K562 (cell line): ENCODE measurements around the gene ZNF462.

Experiments used
- ATF1 ChIP-seq, 2 experiments: fragments of 450-650 bp in 1 of 2; IDR thresholded peaks; 2 replicates each; pipeline ENCODE4 v1.6.1; 2016; ENCODE audit warnings: missing compliant biosample characterization in 1 of 2, missing genetic modification characterization in 1 of 2
- CCAR2 ChIP-seq: fragments of 200-400 bp; formaldehyde crosslinking; IDR thresholded peaks from 2 replicates; pipeline ENCODE4 v1.6.1; 2017; ENCODE audit warnings: mild to moderate bottlenecking, low read depth, low read length
- FOXJ3 ChIP-seq: sonication (generic); formaldehyde crosslinking; IDR thresholded peaks from 2 replicates; pipeline ENCODE4 v1.4.0; 2020; ENCODE audit warnings: mild to moderate bottlenecking, missing genetic modification reagents
- MYC ChIP-seq, 2 experiments: fragments of 250-450 bp in 1 of 2; sonication (Bioruptor Pico) in 1 of 2; IDR thresholded peaks; 2 replicates each; pipeline versions ENCODE4 v1.5.1 to v1.6.1; 2012 to 2021; ENCODE audit warnings: low read depth in 2 of 2, borderline replicate concordance in 1 of 2, improper control_type of control experiment in 1 of 2, low read length in 1 of 2, mild to moderate bottlenecking in 1 of 2, moderate library complexity in 1 of 2
- NR2C1 ChIP-seq, 2 experiments: fragments of 450-650 bp; IDR thresholded peaks; 2 replicates each; pipeline ENCODE4 v1.6.1; 2017; ENCODE audit warnings: mild to moderate bottlenecking in 2 of 2, antibody characterized with exemption in 1 of 2, inconsistent platforms in 1 of 2, missing compliant biosample characterization in 1 of 2, missing genetic modification characterization in 1 of 2
- POLR2B ChIP-seq: fragments of 450-650 bp; IDR thresholded peaks from 2 replicates; pipeline ENCODE4 v1.6.1; 2018; ENCODE audit warnings: low read depth; ENCODE audit not compliant: partially characterized antibody
- RCOR1 ChIP-seq, 2 experiments: IDR thresholded peaks; 2 replicates each; pipeline ENCODE4 v1.6.1; 2012; ENCODE audit warnings: low read depth in 2 of 2, low read length in 2 of 2, borderline replicate concordance in 1 of 2, improper control_type of control experiment in 1 of 2
- SIX5 ChIP-seq, 2 experiments: IDR thresholded peaks; 2 replicates each; pipeline ENCODE4 v1.6.1; 2011; ENCODE audit warnings: low read length in 2 of 2, borderline replicate concordance in 1 of 2, low read depth in 1 of 2, mild to moderate bottlenecking in 1 of 2, moderate library complexity in 1 of 2; ENCODE audit not compliant: insufficient read depth in 1 of 2
- SREBF2 ChIP-seq: sonication (generic); formaldehyde crosslinking; IDR thresholded peaks from 2 replicates; pipeline ENCODE4 v1.4.0; 2020; ENCODE audit warnings: mild to moderate bottlenecking, missing genetic modification reagents
- TAF1 ChIP-seq: IDR thresholded peaks from 2 replicates; pipeline ENCODE4 v1.6.1; 2011; ENCODE audit warnings: mild to moderate bottlenecking, low read length, moderate library complexity; ENCODE audit not compliant: insufficient read depth, control insufficient read depth, severe bottlenecking; ENCODE audit errors: extremely low read depth
- TBL1XR1 ChIP-seq, 2 experiments: IDR thresholded peaks; 2 replicates each; pipeline ENCODE4 v1.6.1; 2012; ENCODE audit warnings: improper control_type of control experiment in 2 of 2, low read length in 2 of 2, mild to moderate bottlenecking in 1 of 2
- TEAD4 ChIP-seq, 2 experiments: sonication (generic) in 1 of 2; formaldehyde crosslinking in 1 of 2; IDR thresholded peaks; 2 replicates each; pipeline versions ENCODE4 v1.6.1 to v1.8.0; 2012 to 2022; ENCODE audit warnings: borderline replicate concordance in 1 of 2, inconsistent platforms in 1 of 2, low read length in 1 of 2, mild to moderate bottlenecking in 1 of 2, missing genetic modification reagents in 1 of 2
- TF ChIP-seq, protein P1 (sequence below), 3 experiments: IDR thresholded peaks in 2 of 3; conservative IDR thresholded peaks in 1 of 3; 2 replicates each; pipeline ENCODE4 v1.5.1; 2011 to 2012; ENCODE audit warnings: low read length in 3 of 3, mild to moderate bottlenecking in 3 of 3, control low read depth in 2 of 3, improper control_type of control experiment in 1 of 3, inconsistent platforms in 1 of 3, low read depth in 1 of 3, mixed read lengths in 1 of 3, moderate library complexity in 1 of 3; ENCODE audit not compliant: insufficient read depth in 2 of 3
- TF ChIP-seq, protein P2 (sequence below), 2 experiments: IDR thresholded peaks; 2 replicates each; pipeline ENCODE4 v1.6.1; 2012; ENCODE audit warnings: improper control_type of control experiment in 2 of 2, low read depth in 2 of 2, low read length in 2 of 2, borderline replicate concordance in 1 of 2

DNA sequence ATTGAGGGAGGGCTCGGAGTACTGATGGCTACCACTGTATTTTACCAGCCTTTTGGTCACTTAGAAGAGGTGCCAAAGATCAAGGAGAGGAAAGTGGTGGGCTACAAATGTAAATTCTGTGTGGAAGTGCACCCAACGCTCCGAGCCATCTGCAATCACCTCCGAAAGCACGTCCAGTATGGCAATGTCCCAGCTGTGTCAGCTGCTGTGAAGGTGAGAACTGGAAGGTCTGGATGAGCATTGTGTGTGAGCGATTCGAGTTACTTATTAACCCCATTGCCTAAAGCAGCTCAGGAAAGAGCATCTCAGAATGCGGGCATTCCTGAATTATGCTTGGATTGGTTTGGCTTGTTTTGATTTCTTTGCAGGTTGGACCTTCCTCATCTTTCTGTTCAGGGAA lies 67.5 kb downstream of the ZNF462 start:
- TF ChIP-seq SREBF2 (CRISPR knock-in tag) (no peak), POLR2B (no peak), TEAD4 (IDR thresholded peaks at IDR 0.05; ENCODE audit: low read length) (no peak), TEAD4 (CRISPR knock-in tag; IDR thresholded peaks at IDR 0.05; ENCODE audit: borderline replicate concordance) (no peak), CCAR2 (no peak), MYC (IDR thresholded peaks at IDR 0.05; ENCODE audit: low read depth, low read length) (no peak), MYC (CRISPR knock-in tag; IDR thresholded peaks at IDR 0.05; ENCODE audit: borderline replicate concordance, low read depth) (no peak), ATF1 (CRISPR knock-in tag; IDR thresholded peaks at IDR 0.05) (no peak), ATF1 (tag; IDR thresholded peaks at IDR 0.05) (no peak), SIX5 (IDR thresholded peaks at IDR 0.05; ENCODE audit: borderline replicate concordance in 1 of 2, insufficient read depth in 1 of 2, low read depth in 1 of 2, low read length in 2 of 2) (no peak), TAF1 (no peak), NR2C1 (IDR thresholded peaks at IDR 0.05) (no peak), NR2C1 (tag; IDR thresholded peaks at IDR 0.05) (no peak), RCOR1 (IDR thresholded peaks at IDR 0.05; ENCODE audit: borderline replicate concordance in 1 of 2, low read depth in 2 of 2, low read length in 2 of 2) (no peak), TBL1XR1 (IDR thresholded peaks at IDR 0.05; ENCODE audit: low read length in 2 of 2) (no peak), FOXJ3 (CRISPR knock-in tag) (no peak)
- TF ChIP-seq, protein P1, sequence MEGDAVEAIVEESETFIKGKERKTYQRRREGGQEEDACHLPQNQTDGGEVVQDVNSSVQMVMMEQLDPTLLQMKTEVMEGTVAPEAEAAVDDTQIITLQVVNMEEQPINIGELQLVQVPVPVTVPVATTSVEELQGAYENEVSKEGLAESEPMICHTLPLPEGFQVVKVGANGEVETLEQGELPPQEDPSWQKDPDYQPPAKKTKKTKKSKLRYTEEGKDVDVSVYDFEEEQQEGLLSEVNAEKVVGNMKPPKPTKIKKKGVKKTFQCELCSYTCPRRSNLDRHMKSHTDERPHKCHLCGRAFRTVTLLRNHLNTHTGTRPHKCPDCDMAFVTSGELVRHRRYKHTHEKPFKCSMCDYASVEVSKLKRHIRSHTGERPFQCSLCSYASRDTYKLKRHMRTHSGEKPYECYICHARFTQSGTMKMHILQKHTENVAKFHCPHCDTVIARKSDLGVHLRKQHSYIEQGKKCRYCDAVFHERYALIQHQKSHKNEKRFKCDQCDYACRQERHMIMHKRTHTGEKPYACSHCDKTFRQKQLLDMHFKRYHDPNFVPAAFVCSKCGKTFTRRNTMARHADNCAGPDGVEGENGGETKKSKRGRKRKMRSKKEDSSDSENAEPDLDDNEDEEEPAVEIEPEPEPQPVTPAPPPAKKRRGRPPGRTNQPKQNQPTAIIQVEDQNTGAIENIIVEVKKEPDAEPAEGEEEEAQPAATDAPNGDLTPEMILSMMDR (IDR thresholded peaks at IDR 0.05 in 2 of 3, conservative IDR thresholded peaks at IDR 0.05 in 1 of 3; ENCODE audit: insufficient read depth in 2 of 3, low read depth in 1 of 3, low read length in 3 of 3): no peak
- TF ChIP-seq, protein P2, sequence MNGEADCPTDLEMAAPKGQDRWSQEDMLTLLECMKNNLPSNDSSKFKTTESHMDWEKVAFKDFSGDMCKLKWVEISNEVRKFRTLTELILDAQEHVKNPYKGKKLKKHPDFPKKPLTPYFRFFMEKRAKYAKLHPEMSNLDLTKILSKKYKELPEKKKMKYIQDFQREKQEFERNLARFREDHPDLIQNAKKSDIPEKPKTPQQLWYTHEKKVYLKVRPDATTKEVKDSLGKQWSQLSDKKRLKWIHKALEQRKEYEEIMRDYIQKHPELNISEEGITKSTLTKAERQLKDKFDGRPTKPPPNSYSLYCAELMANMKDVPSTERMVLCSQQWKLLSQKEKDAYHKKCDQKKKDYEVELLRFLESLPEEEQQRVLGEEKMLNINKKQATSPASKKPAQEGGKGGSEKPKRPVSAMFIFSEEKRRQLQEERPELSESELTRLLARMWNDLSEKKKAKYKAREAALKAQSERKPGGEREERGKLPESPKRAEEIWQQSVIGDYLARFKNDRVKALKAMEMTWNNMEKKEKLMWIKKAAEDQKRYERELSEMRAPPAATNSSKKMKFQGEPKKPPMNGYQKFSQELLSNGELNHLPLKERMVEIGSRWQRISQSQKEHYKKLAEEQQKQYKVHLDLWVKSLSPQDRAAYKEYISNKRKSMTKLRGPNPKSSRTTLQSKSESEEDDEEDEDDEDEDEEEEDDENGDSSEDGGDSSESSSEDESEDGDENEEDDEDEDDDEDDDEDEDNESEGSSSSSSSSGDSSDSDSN (IDR thresholded peaks at IDR 0.05; ENCODE audit: borderline replicate concordance in 1 of 2, low read depth in 2 of 2, low read length in 2 of 2): no peak
